Trophoblast cell (in vitro differentiated cells and primary cell): Measurements from ENCODE around the gene LGR4.

Source experiments
- DNase-seq, 2 donors: peaks; one replicate each; pipeline ENCODE4 v3.0.0-alpha.2; 2016
- H2AFZ ChIP-seq: 2 replicates; pipeline ENCODE4 v1.6.1; 2013; ENCODE audit warnings: low read length, moderate library complexity, mild to moderate bottlenecking; ENCODE audit not compliant: insufficient read depth, poor library complexity
- H2AK5ac ChIP-seq: 2 replicates; pipeline ENCODE4 v1.6.1; 2013; ENCODE audit warnings: mild to moderate bottlenecking, low read length
- H2BK120ac ChIP-seq: 2 replicates; pipeline ENCODE4 v1.6.1; 2013; ENCODE audit warnings: low read length, mild to moderate bottlenecking, moderate library complexity; ENCODE audit not compliant: insufficient read depth, poor library complexity
- H2BK12ac ChIP-seq: 2 replicates; pipeline ENCODE4 v1.6.1; 2013; ENCODE audit warnings: mild to moderate bottlenecking, low read length, moderate library complexity
- H2BK5ac ChIP-seq: 2 replicates; pipeline ENCODE4 v1.6.1; 2013; ENCODE audit warnings: low read length, low read depth, moderate library complexity, mild to moderate bottlenecking; ENCODE audit not compliant: poor library complexity
- H3K14ac ChIP-seq: 2 replicates; pipeline ENCODE4 v1.6.1; 2013; ENCODE audit warnings: mild to moderate bottlenecking, low read length
- H3K18ac ChIP-seq: 2 replicates; pipeline ENCODE4 v1.6.1; 2013; ENCODE audit warnings: mild to moderate bottlenecking, low read length
- H3K23ac ChIP-seq: 2 replicates; pipeline ENCODE4 v1.6.1; 2013; ENCODE audit warnings: low read length
- H3K27ac ChIP-seq: 2 replicates; pipeline ENCODE4 v1.5.1; 2013; ENCODE audit warnings: low read depth, mild to moderate bottlenecking, inconsistent platforms, low read length, moderate library complexity
- H3K27me3 ChIP-seq: 2 replicates; pipeline ENCODE4 v1.6.1; 2013; ENCODE audit warnings: inconsistent platforms, mild to moderate bottlenecking, low read length, moderate library complexity; ENCODE audit not compliant: insufficient read depth
- H3K36me3 ChIP-seq, 2 experiments: 1 replicate in 1 of 2; 2 replicates in 1 of 2; pipeline ENCODE4 v1.6.1; 2013; ENCODE audit warnings: low read length in 2 of 2, mild to moderate bottlenecking in 2 of 2, moderate library complexity in 1 of 2; ENCODE audit not compliant: insufficient read depth in 2 of 2, control insufficient read depth in 1 of 2
- H3K4ac ChIP-seq: 2 replicates; pipeline ENCODE4 v1.6.1; 2013; ENCODE audit warnings: low read depth, mild to moderate bottlenecking, low read length, moderate library complexity
- H3K4me1 ChIP-seq, 2 experiments: 1 replicate in 1 of 2; 2 replicates in 1 of 2; pipeline ENCODE4 v1.6.1; 2013; ENCODE audit warnings: low read length in 2 of 2, mild to moderate bottlenecking in 2 of 2, moderate library complexity in 1 of 2; ENCODE audit not compliant: insufficient read depth in 2 of 2, control insufficient read depth in 1 of 2
- H3K4me2 ChIP-seq: 2 replicates; pipeline ENCODE4 v1.6.1; 2013; ENCODE audit warnings: inconsistent platforms, mild to moderate bottlenecking, low read length, moderate library complexity
- H3K4me3 ChIP-seq: 2 replicates; pipeline ENCODE4 v1.5.1; 2013; ENCODE audit warnings: mild to moderate bottlenecking, low read depth, low read length, inconsistent platforms
- H3K79me1 ChIP-seq: one replicate; pipeline ENCODE4 v1.6.1; 2013; ENCODE audit warnings: low read length
- H3K79me2 ChIP-seq: 2 replicates; pipeline ENCODE4 v1.6.1; 2013; ENCODE audit warnings: low read length, mild to moderate bottlenecking; ENCODE audit not compliant: control insufficient read depth, insufficient read depth, poor library complexity
- H3K9ac ChIP-seq: 2 replicates; pipeline ENCODE4 v1.6.1; 2013; ENCODE audit warnings: mild to moderate bottlenecking, low read length
- H3K9me3 ChIP-seq: 2 replicates; pipeline ENCODE4 v1.6.1; 2013; ENCODE audit warnings: low read depth, mild to moderate bottlenecking, control low read depth, inconsistent platforms, low read length; ENCODE audit not compliant: insufficient read depth
- H4K12ac ChIP-seq: 2 replicates; pipeline ENCODE4 v1.6.1; 2013; ENCODE audit warnings: low read depth, mild to moderate bottlenecking, low read length, moderate library complexity
- H4K8ac ChIP-seq: 2 replicates; pipeline ENCODE4 v1.6.1; 2013; ENCODE audit warnings: low read depth, mild to moderate bottlenecking, low read length, moderate library complexity
- H4K91ac ChIP-seq: one replicate; pipeline ENCODE4 v1.6.1; 2013; ENCODE audit warnings: low read depth, mild to moderate bottlenecking, low read length, moderate library complexity
- WGBS: extraction: QIAGEN DNeasy Blood & Tissue Kit; methylation state at CpG from one replicate; pipeline ENCODE4 v1.1.7; 2013; ENCODE audit warnings: missing lambda C conversion rate; ENCODE audit not compliant: insufficient read length, insufficient coverage; ENCODE audit errors: extremely low coverage; 5-methylcytosine and 5-hydroxymethylcytosine counted together

LGR4 gene

GRCh38 chr11:27410272-27410671 lies 62.3 kb downstream of the LGR4 start:
- no peak overlapping the region for H2BK12ac ChIP-seq
- H3K9me3 ChIP-seq: no peaks in the 10 kb centered on the region
- no peaks in the 10 kb centered on the region for H3K27me3 ChIP-seq
- no peak overlapping the region for H2AFZ ChIP-seq
- no peak overlapping the region for H3K27ac ChIP-seq
- H3K4ac ChIP-seq: no peak overlapping the region
- H2AK5ac ChIP-seq: no peak overlapping the region
- H4K8ac ChIP-seq: no peak overlapping the region
- H4K12ac ChIP-seq: no peak overlapping the region
- peaks cover 0 to 2% of the 10 kb centered on the region in 2 experiments for H3K4me1 ChIP-seq
- no peak for DNase-seq
- no peaks in the 10 kb centered on the region for H3K79me2 ChIP-seq
- no peak overlapping the region for H4K91ac ChIP-seq
- no peak overlapping the region for H3K18ac ChIP-seq
- H3K14ac ChIP-seq: no peak overlapping the region
- H3K36me3 ChIP-seq: peaks cover 0 to 2% of the 10 kb centered on the region in 2 experiments
- no CpG with 5 or more reads among the region's 1 CpG for WGBS
- H2BK5ac ChIP-seq: no peak overlapping the region
- no peak overlapping the region for H3K23ac ChIP-seq
- no peak overlapping the region for H3K4me2 ChIP-seq
- no peaks in the 10 kb centered on the region for H3K79me1 ChIP-seq
- H3K9ac ChIP-seq: no peak overlapping the region
- H2BK120ac ChIP-seq: no peak overlapping the region
- no peak overlapping the region for H3K4me3 ChIP-seq

- no peak overlapping the region for H2BK5ac ChIP-seq
- H4K8ac ChIP-seq: no peak overlapping the region
- H3K4me3 ChIP-seq: no peak overlapping the region
- H3K4me2 ChIP-seq: no peak overlapping the region
- H4K91ac ChIP-seq: no peak overlapping the region
- H2BK12ac ChIP-seq: no peak overlapping the region
- no CpG with 5 or more reads among the region's 2 CpGs for WGBS
- no peak overlapping the region for H3K18ac ChIP-seq
- H3K79me1 ChIP-seq: no peaks in the 10 kb centered on the region
- H2BK120ac ChIP-seq: no peak overlapping the region
- no peaks in the 10 kb centered on the region for H3K9me3 ChIP-seq
- H3K27me3 ChIP-seq: no peaks in the 10 kb centered on the region
- peaks cover 0 to 2% of the 10 kb centered on the region in 2 experiments for H3K4me1 ChIP-seq
- no peaks in the 10 kb centered on the region for H3K79me2 ChIP-seq
- no peak overlapping the region for H3K4ac ChIP-seq
- H3K36me3 ChIP-seq: peaks cover 0 to 2% of the 10 kb centered on the region in 2 experiments
- H4K12ac ChIP-seq: no peak overlapping the region
- no peak overlapping the region for H2AFZ ChIP-seq
- H2AK5ac ChIP-seq: no peak overlapping the region
- H3K14ac ChIP-seq: no peak overlapping the region
- no peak overlapping the region for H3K27ac ChIP-seq
- no peak overlapping the region for H3K9ac ChIP-seq
- H3K23ac ChIP-seq: no peak overlapping the region
- DNase-seq: no peak
Measured at GRCh38 chr11:27409742-27410141, 62.8 kb downstream of the LGR4 start.

GRCh38 chr11:27409049-27409448 lies 63.5 kb downstream of the LGR4 start:
- no peak overlapping the region for H4K12ac ChIP-seq
- DNase-seq: no peak
- H3K14ac ChIP-seq: no peak overlapping the region
- no peak overlapping the region for H2BK5ac ChIP-seq
- no peak overlapping the region for H3K9ac ChIP-seq
- H3K36me3 ChIP-seq: peaks cover 0 to 2% of the 10 kb centered on the region in 2 experiments
- H3K4me1 ChIP-seq: peaks cover 0 to 2% of the 10 kb centered on the region in 2 experiments
- no peaks in the 10 kb centered on the region for H3K9me3 ChIP-seq
- no peak overlapping the region for H3K4me3 ChIP-seq
- H2AK5ac ChIP-seq: no peak overlapping the region
- H3K79me2 ChIP-seq: no peaks in the 10 kb centered on the region
- no peak overlapping the region for H2BK12ac ChIP-seq
- H3K4me2 ChIP-seq: no peak overlapping the region
- H3K27ac ChIP-seq: no peak overlapping the region
- no peak overlapping the region for H3K23ac ChIP-seq
- no peaks in the 10 kb centered on the region for H3K79me1 ChIP-seq
- H3K27me3 ChIP-seq: no peaks in the 10 kb centered on the region
- no peak overlapping the region for H2AFZ ChIP-seq
- H4K91ac ChIP-seq: no peak overlapping the region
- no peak overlapping the region for H4K8ac ChIP-seq
- no peak overlapping the region for H2BK120ac ChIP-seq
- no peak overlapping the region for H3K4ac ChIP-seq
- no peak overlapping the region for H3K18ac ChIP-seq

DNA sequence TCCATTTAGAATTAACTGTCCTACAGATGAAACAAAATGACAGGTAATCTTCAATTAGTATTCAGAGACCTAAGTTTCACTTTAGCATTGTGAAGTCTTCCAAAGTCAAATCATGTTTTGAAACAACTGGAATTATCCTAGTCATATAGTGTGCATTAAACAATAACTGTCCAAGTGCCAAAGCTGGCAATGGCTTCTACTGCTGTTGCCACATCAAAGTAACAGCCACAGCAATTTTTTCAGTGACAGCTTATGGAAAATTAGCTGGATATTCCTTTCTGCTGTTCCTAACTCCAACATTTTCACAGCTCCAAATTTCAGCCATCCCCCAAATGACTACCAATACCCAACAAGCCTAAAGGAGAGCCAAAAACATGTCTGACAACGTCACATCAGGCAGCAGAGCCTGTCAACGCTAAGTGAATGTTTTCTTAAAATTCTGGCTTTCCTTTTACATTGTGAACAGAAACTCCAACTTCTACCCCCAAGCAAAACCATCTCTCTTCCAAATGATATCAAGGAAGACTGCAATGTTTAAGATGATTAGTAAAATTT lies 64.3 kb downstream of the LGR4 start:
- Histone ChIP-seq H2AK5ac (no peak overlapping the region), H2BK12ac (no peak overlapping the region), H3K18ac (no peak overlapping the region), H4K12ac (no peak overlapping the region), H4K8ac (no peak overlapping the region), H3K36me3 (peaks cover 0 to 2% of the 10 kb centered on the region in 2 experiments), H3K4ac (no peak overlapping the region), H3K9ac (no peak overlapping the region), H3K4me1 (peaks cover 0 to 2% of the 10 kb centered on the region in 2 experiments), H3K79me2 (no peaks in the 10 kb centered on the region), H3K27me3 (no peaks in the 10 kb centered on the region), H2AFZ (no peak overlapping the region), H4K91ac (no peak overlapping the region), H2BK120ac (no peak overlapping the region), H3K14ac (no peak overlapping the region), H3K79me1 (no peaks in the 10 kb centered on the region), H3K9me3 (no peaks in the 10 kb centered on the region), H3K4me2 (no peak overlapping the region), H3K27ac (no peak overlapping the region), H3K4me3 (no peak overlapping the region), H2BK5ac (no peak overlapping the region), H3K23ac (no peak overlapping the region)
- WGBS: no CpG with 5 or more reads among the region's 2 CpGs
- no peak for DNase-seq
